NCI-H524 (cell line): ENCODE data around the gene MPP4.

ENCODE experiments used
- DNase-seq, 2 experiments: peaks; one replicate each; lab custom pipeline; 2025; lab: John Stamatoyannopoulos, UW

MPP4 gene

DNA sequence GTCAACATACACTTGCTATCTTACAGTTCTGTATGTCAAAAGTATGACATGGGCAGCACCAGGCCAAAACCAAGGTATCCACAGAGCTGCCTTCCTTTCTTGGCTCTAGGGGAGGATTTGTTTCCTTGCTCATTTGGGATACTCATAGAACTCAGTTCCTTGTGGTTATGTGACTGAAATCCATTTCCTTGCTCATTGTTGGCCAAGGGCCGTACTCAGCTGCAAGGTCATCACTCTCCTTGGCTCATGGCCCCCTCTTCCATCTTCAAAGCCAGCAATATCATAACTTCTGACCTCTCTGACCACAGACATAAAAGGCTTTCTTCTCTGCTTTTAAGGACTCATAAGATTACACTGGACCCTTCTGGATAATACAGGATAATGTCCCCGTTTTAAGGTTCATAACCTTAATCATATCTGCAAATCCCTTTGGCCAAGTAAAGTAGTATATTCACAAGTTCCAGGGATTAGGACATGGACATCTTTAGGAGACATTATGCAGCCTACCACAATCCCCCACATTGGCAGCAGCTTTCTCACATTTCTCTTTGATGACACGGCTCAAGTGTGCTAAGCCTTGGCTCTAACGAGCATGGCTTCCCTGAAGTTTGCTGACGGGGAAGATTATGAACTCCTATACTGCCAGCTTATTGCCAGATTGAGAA lies 76.0 kb downstream of the MPP4 start:
- DNase-seq = no peak

DNA sequence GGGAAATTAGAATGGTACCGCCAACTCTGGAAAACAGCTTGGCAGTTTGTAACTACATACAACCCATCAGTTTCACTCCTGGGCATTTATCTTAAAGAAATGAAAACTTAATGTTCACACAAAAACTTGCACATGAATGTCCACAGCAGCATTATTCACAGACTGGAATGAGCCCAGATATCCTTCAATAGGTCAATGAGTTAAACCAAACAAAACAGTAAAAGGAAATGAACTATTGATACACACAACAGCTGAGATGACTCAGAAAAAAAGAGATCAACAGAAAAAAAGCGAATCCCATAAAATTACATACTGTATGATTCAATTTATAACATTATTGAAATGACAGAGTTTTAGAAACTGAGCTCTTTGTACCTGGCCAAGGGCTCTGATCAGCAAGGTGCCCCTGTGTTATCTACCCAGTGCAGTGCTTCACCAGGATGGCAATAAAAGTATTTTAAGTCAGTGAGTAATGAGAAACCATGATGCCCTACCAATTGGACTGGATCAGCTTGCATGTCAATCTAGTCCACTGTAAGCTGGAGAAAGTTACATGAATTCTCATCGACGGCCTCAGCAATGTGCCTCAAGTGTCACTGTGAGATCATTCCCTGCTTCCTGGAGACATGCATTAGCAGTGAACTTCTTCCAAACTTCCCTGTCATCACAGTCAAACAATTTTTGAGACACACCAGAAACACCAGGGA lies 77.0 kb downstream of the MPP4 start:
- no peak for DNase-seq

DNA sequence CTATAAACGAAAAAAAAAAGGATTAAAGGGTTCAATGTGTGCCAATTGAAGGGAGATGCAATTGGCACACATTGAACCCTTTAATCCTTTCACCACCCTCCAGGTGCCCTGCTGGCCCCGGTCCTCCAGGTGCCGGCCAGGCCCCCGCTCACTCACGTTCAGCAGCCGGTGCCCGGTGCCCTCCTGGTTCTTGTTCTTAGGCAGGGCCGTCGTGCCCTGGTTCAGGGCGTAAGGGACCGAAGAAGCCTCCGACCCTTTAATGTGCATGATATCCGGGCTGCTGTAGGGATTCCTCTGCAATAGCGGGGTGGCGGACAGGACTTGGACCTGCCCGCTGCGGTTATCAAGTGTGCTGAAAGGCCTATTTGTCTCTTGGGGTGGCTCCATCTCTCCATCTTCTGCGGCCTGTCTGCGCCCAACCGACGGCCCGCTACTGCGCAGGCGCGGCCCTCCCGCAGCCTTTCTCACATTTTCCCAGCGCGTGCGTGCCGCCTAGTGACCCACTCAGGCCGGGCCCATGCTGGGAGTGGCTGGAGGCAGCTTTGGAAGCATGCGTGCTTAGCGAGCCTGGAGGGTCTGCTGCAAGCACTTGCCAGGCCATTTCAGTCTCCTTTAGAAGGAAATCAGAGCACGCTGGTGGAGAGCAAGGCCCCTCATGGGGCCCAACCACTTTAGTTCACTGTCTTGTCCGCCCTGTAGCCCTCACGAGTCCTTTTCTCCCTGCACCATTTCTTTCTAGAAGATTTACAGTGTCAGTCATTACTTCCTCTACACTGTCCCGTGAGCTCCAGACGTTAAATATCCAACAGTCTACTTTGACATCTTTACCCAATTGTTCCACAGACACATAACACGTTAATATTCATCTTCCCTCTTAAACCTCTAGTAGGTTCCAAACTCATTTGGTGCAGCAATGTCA lies 79.4 kb downstream of the MPP4 start:
- peak; percentile 67 to 80 for DNase-seq

DNA sequence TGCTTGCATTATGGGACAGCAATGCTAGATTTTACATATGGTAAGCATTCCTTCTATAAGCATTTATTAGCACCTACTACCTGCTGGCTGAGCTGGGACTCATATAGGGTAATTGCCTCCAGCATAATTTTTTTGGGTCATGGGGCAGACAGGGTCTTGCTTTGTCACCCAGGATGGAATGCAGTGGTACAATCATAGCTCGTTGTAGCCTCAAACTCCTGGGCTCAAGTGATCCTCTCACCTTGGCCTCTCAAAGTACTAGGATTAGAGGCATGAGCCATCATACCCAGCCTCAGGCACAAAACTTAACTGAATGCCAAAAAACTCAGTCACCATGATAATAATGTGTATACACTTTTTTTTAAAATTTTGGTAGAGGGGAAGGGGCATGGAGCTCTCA lies 90.4 kb downstream of the MPP4 start:
- DNase-seq = no peak

DNA sequence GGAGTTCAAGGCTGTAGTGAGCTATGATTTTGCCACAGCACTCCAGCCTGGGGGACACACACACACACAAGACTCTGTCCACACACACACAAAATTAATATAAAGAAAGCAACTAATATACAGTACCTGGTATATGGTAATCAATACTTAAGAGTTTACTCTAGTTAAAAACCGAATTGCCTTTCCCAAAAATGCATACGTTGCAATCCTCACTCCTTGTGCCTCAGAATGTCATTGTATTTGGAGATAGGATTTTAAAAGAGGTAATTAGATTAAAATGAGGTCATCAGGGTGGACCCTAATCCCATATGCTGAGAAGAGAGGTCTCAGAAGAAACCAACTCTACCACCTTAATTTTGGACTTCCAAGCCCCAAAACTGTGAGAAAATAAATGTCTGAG lies 90.9 kb downstream of the MPP4 start:
- no peak for DNase-seq

DNA sequence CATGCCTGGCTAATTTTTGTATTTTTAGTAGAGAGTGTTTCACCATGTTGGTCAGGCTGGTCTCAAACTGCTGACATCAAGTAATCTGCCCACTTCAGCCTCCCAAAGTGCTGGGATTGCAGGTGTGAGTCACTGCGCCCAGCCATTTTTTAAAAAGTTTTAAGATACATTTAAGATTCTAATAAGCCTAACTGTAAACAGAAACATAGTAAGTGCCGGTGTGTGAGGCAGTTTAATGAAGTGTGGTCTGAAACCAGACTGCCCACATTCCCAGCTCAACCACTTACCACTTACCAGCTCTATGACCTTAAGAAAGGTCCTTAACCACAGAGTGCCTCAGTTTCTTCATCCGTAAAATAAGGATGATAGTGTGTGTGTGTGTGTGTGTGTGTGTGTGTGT lies 97.5 kb downstream of the MPP4 start:
- DNase-seq = no peak

DNA sequence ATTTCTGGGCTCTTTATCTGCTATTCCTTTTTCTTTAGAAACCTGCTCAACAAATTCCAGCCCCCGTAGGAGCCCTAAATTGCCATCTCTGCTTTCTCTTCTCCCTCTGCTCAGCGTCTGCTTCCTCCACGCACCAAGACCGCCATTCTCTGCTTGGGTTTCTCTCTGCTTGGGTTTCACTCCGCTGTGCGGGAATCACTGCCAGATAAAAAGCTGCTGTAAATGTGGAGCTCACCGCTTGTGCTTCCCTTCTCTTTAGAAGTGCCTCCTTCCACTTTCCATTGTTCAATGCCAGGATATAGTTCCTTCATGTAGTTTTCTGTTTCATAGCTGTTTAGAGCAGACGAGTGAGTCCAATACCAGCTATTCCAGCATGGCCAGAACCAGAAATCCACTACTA lies 101.0 kb downstream of the MPP4 start:
- DNase-seq = no peak
